ENCODE data around the gene YWHAQ.
A peak's percentile ranks its signal among the peaks of the same experiment; 100 is the strongest.
"Not testable (repeated sequence)": the region's sequence is repeated elsewhere in the genome, so short reads cannot be mapped to it uniquely, and the experiment has no call there.

YWHAQ gene

GRCh38 chr2:9631878-9632700 is 1.3 kb upstream of the YWHAQ start:
- no peak for DNase-seq (ENCODE audit: low spot score)

GRCh38 chr2:9631553-9631819 is 689 bp upstream of the YWHAQ start:
- no peak for DNase-seq (ENCODE audit: low spot score)

DNA sequence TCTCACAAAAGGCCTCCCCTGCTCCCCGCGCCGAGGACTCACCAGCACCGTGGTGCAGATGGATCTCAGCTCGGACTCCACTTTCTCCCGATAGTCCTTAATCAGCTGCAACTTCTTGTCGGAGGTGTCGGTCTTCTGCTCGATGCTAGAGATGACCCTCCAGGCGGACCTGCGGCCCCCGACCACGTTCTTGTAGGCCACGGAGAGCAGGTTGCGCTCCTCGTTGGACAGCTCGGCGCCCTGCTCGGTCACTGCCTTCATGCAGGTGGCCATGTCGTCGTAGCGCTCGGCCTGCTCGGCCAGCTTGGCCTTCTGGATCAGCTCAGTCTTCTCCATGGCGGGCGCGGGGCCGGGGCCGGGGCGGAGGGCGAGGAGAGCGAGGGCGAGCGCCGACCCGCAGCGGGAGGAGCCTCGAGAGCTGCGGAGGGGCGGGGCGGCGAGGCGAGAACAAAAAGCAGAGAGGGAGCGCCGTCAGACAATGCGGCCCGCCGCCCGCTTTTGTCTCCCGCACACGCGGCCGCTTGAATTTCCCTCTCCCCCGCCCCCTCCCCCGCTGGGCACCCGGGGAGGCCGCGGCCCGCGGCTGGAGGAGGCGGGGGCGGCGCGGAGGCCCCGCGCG is 571 bp downstream of the YWHAQ start:
- peak; percentile 82 for DNase-seq (ENCODE audit: low spot score)

GRCh38 chr2:9629222-9630116 is 1.3 kb downstream of the YWHAQ start:
- no peak for DNase-seq (ENCODE audit: low spot score)

DNA sequence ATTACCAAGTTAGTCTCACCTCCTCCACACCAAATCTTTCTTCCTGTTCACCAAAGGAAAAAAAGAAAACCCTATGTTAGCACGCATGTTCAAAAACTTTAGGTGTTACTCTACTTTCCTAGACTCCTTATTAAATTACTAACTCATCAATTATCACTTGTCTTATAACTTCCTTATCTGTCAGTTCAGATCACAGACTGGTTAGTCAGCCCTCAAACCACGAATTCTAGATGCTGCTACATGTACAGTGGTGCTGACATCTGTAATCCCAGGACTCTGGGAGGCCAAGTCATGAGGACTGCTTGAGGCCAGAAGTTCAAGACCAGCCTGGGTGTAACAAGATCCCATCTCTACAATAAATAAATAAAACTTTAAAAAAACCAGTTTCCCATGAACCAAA is 3.5 kb downstream of the YWHAQ start:
- DNase-seq (ENCODE audit: low spot score) = no peak

DNA sequence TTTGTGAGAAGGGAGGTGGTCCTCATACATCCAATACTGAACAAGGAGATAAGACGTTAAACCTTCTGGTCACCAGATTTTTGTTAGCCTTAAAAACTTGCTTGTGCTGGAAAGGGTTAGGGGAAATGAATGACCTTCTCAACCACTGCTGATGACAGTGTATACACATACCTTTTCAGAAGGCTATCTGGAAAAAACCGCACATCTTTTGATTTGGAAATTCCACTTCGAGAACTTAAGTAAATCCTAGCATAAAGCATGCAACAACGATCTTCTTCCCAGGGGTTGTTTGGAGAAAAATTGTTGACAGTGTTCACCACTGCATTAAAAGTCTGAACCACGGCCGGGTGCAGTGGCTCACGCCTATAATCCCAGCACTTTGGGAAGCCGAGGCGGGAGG is 7.6 kb downstream of the YWHAQ start:
- DNase-seq (ENCODE audit: low spot score) = no peak

- not testable (repeated sequence) for DNase-seq (ENCODE audit: low spot score)
These were observed 9.1 kb downstream of the YWHAQ start for GRCh38 chr2:9621655-9622054.

DNA sequence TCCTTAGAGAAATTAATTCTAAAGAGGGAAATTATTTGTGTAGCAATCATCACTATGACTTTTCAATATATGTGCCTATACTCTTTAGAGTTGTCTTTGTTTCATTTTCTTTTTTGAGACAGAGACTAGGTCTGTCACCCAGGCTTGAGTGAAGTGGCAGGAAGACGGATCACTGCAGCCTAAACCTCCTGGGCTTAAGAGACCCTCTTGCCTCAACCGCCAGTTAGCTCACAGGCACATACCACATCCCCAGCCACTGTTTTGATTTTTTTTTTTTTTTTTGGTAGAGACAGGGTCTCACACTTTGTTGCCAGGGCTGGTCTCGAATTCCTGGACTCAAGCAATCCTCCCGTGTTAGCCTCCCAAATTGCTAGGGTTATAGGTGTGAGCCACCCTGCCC is 12.4 kb downstream of the YWHAQ start:
- DNase-seq (ENCODE audit: low spot score) = no peak

GRCh38 chr2:9617749-9618148 is 13.0 kb downstream of the YWHAQ start:
- DNase-seq (ENCODE audit: low spot score) = no peak

- DNase-seq (ENCODE audit: low spot score) = no peak
These were observed 13.5 kb downstream of the YWHAQ start for GRCh38 chr2:9617296-9617695.

- DNase-seq (ENCODE audit: low spot score) = no peak
These were observed 16.2 kb downstream of the YWHAQ start for GRCh38 chr2:9614562-9614961.

DNA sequence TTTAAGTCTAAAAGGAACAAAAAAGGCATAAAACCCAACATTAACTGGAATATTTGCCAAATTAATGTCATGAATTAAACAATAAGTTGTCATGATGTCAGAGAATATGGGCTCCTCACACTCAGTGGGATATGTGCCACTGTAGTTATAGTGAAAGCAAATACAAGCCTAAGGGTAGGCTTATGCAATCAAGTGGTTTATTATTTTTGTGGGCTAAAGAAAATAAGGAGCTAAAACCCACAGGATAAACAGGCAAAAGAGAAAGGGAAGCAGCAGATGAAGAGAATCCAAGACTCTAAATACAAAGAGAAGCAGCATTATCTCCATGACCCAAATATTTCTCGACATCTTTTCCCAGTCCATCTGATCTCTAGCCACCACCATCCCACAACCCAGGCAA is 17.5 kb downstream of the YWHAQ start:
- no peak for DNase-seq (ENCODE audit: low spot score)

- DNase-seq (ENCODE audit: low spot score) = not testable (repeated sequence)
These were observed 19.3 kb downstream of the YWHAQ start for GRCh38 chr2:9611549-9611912.

GRCh38 chr2:9610781-9611548 is 19.8 kb downstream of the YWHAQ start:
- no peak for DNase-seq (ENCODE audit: low spot score)

DNA sequence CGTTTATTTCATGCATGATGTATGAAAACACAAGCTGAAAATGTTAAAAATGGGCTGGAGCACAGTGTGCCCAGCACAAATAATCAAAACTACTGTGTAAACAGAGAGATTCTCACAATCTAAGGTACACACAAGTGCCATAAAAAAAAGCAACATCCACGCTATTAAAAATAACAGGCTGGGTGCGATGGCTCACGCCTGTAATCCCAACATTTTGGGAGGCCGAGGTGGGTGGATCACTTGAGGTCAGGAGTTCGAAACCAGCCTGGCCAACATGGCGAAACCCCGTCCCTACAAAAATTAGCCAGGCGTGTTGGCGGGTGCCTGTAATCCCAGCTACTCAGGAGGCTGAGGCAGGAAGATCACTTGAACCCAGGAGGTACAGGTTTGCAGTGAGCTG is 22.3 kb downstream of the YWHAQ start:
- DNase-seq (ENCODE audit: low spot score) = not testable (repeated sequence)

GRCh38 chr2:9602412-9602811 is 28.4 kb downstream of the YWHAQ start:
- DNase-seq (ENCODE audit: low spot score) = no peak

DNA sequence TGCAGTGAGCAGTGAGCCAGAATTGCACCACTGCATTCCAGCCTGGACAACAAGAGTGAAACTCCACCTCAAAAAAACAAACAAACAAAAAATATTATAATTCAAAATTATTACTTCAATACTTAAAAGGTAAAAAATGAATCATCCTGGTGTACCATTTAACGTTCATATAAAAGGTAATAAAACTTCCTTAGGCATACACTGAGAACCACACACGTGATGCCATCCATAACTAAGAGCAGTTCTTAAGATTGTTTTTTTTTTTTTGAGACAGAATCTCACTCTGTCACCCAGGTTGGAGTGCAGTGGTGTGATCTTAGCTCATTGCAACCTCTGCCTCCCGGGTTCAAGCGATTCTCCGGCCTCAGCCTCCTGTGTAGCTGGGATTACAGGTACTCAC is 29.4 kb downstream of the YWHAQ start:
- no peak for DNase-seq (ENCODE audit: low spot score)

DNA sequence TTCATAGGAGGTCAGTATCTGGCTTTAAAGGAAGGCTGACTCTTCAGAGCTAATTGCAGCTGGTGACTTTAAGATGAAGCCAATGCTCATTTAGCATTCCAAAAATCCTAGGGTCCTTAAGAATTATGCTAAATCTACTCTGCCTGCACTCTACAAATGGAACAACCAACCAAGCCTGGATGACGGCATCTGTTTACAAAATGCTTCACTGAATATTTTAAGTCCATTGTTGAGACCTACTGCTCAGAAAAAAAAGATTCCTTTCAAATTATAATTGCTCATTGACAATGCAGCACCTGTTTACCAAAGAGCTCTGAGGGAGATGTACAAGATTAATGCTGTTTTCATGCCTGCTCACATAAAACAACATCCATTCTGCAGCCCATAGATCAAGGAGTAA is 31.4 kb downstream of the YWHAQ start:
- DNase-seq (ENCODE audit: low spot score) = no peak

DNA sequence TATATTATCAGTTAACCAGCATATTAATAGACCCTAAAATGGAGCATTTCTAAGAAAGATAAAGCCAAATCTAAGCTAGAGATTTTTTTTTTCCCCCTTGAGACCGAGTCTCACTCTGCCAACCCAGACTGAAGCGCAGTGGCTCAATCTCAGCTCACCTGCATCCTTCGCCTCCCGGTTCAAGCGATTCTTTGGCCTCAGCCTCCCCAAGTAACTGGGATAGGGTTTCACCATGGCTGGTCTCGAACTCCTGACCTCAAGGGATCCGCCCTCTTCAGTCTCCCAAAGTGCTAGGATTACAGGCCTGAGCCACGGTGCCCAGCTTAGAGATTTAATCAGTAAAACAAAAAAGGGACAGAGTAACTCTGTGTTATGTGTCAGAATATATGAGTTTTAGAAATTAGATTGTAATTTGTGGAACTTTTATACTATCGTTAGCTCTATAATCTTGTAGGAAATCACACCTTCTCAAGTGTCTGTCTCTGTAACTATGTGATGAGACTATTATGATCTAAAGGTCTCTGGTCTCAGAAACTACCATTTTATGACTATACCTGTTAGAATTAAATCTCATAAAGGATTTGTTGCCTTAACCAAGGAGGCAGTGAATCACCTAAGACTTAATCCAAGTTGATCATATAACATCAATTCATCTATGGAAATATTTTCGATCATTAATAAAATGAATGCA is 34.0 kb downstream of the YWHAQ start:
- no peak for DNase-seq (ENCODE audit: low spot score)

GRCh38 chr2:9595746-9596145 is 35.1 kb downstream of the YWHAQ start:
- no peak for DNase-seq (ENCODE audit: low spot score)

DNA sequence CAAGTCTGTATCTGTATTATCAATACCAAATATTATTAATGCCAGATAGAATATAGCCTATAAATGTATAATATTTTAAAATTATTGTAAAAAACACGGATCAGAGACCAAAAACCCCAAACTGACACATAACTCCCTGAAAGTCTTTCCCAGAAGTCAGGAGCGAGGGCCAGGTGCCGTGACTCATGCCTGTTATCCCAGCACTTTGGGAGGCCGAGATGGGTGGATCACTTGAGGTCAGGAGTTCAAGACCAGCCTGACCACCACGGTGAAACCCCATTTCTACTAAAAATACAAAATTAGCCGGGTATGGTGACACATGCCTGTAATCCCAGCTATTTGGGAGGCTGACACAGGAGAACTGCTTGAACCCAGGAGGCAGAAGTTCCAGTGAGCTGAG is 35.5 kb downstream of the YWHAQ start:
- not testable (repeated sequence) for DNase-seq (ENCODE audit: low spot score)

Data from germinal center (tissue), 1 donor.